Neural cell (in vitro differentiated cells): ENCODE measurements around the gene MBD3.

ENCODE experiments used
- EP300 ChIP-seq: fragments of 450-650 bp; conservative IDR thresholded peaks from 2 replicates; pipeline ENCODE4 v1.6.1; 2014; ENCODE audit warnings: antibody characterized with exemption, mild to moderate bottlenecking, moderate library complexity; ENCODE audit not compliant: poor library complexity, severe bottlenecking
- EZH2 ChIP-seq: fragments of 200-600, 300-800 bp; shearing (Covaris generic), sonication (generic); IDR thresholded peaks from 2 replicates; pipeline ENCODE4 v1.6.1; 2014; ENCODE audit warnings: antibody characterized with exemption, low read length, borderline replicate concordance, mild to moderate bottlenecking; ENCODE audit not compliant: insufficient read depth, poor library complexity, severe bottlenecking
- MXI1 ChIP-seq: fragments of 450-650 bp; conservative IDR thresholded peaks from 2 replicates; pipeline ENCODE4 v1.6.1; 2014; ENCODE audit warnings: antibody characterized with exemption, mild to moderate bottlenecking; ENCODE audit not compliant: poor library complexity, severe bottlenecking
- POLR2AphosphoS5 ChIP-seq: IDR thresholded peaks from 2 replicates; pipeline ENCODE4 v1.6.1; 2012
- RAD21 ChIP-seq: fragments of 450-650 bp; conservative IDR thresholded peaks from 2 replicates; pipeline ENCODE4 v1.6.1; 2014; ENCODE audit warnings: antibody characterized with exemption, mild to moderate bottlenecking, moderate library complexity
- SMC3 ChIP-seq: fragments of 450-650 bp; conservative IDR thresholded peaks from 2 replicates; pipeline ENCODE4 v1.6.1; 2014; ENCODE audit warnings: antibody characterized with exemption, mild to moderate bottlenecking, moderate library complexity; ENCODE audit not compliant: poor library complexity
- TAF1 ChIP-seq: IDR thresholded peaks from 2 replicates; pipeline ENCODE4 v1.6.1; 2012; ENCODE audit warnings: low read depth
- TF ChIP-seq, protein P1 (sequence below): fragments of 450-650 bp; IDR thresholded peaks from 2 replicates; pipeline ENCODE4 v1.5.1; 2014; ENCODE audit warnings: antibody characterized with exemption, mild to moderate bottlenecking, moderate library complexity; ENCODE audit not compliant: poor library complexity, severe bottlenecking
- TF ChIP-seq, protein P2 (sequence below): IDR thresholded peaks from 2 replicates; pipeline ENCODE4 v1.6.1; 2012; ENCODE audit warnings: borderline replicate concordance

DNA sequence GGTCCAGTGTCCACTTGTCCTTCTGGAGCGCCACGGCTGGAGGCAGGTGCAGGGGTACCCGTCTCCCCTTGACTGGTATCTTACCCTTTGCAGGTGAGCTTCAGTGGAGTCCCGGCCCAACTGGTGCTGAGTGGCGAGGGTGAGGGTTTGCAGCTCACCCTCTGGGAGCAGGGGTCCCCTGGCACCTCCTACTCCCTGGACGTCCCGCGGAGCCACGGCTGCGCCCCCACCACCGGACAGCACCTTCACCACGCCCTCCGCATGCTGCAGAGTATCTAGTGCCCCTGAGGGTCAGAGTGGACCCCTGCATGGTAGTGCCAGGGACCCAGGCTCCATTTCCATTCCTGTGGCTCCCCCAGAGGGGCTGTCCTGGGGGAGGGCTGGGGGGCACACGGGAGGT, 57.7 kb downstream of the MBD3 start:
- TF ChIP-seq, protein P1, sequence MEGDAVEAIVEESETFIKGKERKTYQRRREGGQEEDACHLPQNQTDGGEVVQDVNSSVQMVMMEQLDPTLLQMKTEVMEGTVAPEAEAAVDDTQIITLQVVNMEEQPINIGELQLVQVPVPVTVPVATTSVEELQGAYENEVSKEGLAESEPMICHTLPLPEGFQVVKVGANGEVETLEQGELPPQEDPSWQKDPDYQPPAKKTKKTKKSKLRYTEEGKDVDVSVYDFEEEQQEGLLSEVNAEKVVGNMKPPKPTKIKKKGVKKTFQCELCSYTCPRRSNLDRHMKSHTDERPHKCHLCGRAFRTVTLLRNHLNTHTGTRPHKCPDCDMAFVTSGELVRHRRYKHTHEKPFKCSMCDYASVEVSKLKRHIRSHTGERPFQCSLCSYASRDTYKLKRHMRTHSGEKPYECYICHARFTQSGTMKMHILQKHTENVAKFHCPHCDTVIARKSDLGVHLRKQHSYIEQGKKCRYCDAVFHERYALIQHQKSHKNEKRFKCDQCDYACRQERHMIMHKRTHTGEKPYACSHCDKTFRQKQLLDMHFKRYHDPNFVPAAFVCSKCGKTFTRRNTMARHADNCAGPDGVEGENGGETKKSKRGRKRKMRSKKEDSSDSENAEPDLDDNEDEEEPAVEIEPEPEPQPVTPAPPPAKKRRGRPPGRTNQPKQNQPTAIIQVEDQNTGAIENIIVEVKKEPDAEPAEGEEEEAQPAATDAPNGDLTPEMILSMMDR = no peak
- TF ChIP-seq TAF1 (no peak), EZH2 (no peak), RAD21 (no peak), POLR2AphosphoS5 (no peak), SMC3 (no peak), MXI1 (no peak), EP300 (no peak)
- TF ChIP-seq, protein P2, sequence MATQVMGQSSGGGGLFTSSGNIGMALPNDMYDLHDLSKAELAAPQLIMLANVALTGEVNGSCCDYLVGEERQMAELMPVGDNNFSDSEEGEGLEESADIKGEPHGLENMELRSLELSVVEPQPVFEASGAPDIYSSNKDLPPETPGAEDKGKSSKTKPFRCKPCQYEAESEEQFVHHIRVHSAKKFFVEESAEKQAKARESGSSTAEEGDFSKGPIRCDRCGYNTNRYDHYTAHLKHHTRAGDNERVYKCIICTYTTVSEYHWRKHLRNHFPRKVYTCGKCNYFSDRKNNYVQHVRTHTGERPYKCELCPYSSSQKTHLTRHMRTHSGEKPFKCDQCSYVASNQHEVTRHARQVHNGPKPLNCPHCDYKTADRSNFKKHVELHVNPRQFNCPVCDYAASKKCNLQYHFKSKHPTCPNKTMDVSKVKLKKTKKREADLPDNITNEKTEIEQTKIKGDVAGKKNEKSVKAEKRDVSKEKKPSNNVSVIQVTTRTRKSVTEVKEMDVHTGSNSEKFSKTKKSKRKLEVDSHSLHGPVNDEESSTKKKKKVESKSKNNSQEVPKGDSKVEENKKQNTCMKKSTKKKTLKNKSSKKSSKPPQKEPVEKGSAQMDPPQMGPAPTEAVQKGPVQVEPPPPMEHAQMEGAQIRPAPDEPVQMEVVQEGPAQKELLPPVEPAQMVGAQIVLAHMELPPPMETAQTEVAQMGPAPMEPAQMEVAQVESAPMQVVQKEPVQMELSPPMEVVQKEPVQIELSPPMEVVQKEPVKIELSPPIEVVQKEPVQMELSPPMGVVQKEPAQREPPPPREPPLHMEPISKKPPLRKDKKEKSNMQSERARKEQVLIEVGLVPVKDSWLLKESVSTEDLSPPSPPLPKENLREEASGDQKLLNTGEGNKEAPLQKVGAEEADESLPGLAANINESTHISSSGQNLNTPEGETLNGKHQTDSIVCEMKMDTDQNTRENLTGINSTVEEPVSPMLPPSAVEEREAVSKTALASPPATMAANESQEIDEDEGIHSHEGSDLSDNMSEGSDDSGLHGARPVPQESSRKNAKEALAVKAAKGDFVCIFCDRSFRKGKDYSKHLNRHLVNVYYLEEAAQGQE = no peak
